Natural killer cell (primary cell): Measurements from ENCODE around the gene MPV17. TPM values are rescaled to one million over a fixed set of nuclear protein-coding genes. Genes with fewer than 3 reads are reported as not detected.

Experiments
- ATAC-seq, 3 donors: fragments of 150-1000 bp in 2 of 3; fragments of 200-7000 bp in 1 of 3; cut with Tn5 transposase; 1 replicate in 1 of 3; 2 replicates in 2 of 3; pipeline ENCODE4 v1.10.0; 2021; ENCODE audit warnings: mild to moderate bottlenecking in 2 of 3, moderate library complexity in 2 of 3
- DNase-seq, 2 donors: peaks; one replicate each; pipeline versions ENCODE4 v3.0.0 to v3.0.0-alpha.2; 2013 to 2021; ENCODE audit warnings: mixed read lengths in 1 of 2
- H3K27ac ChIP-seq: one replicate; pipeline ENCODE4 v1.5.1; 2013; ENCODE audit warnings: mild to moderate bottlenecking, low read length
- H3K27me3 ChIP-seq: one replicate; pipeline ENCODE4 v1.6.1; 2013; ENCODE audit warnings: low read length; ENCODE audit not compliant: control insufficient read depth, insufficient read depth
- H3K36me3 ChIP-seq: one replicate; pipeline ENCODE4 v1.6.1; 2013; ENCODE audit warnings: low read length; ENCODE audit not compliant: control insufficient read depth, insufficient read depth
- H3K4me1 ChIP-seq: one replicate; pipeline ENCODE4 v1.6.1; 2013; ENCODE audit warnings: low read length; ENCODE audit not compliant: control insufficient read depth, insufficient read depth
- H3K4me3 ChIP-seq: one replicate; pipeline ENCODE4 v1.5.1; 2013; ENCODE audit warnings: low read length
- H3K9me3 ChIP-seq: one replicate; pipeline ENCODE4 v1.6.1; 2013; ENCODE audit warnings: low read length; ENCODE audit not compliant: control insufficient read depth, insufficient read depth
- H3K27ac Mint-ChIP-seq, 2 donors: one replicate each; pipeline ENCODE4 v1.8.0; 2022; ENCODE audit warnings: mild to moderate bottlenecking in 2 of 2, mixed read lengths in 2 of 2, moderate library complexity in 1 of 2
- H3K27me3 Mint-ChIP-seq, 2 donors: one replicate each; pipeline ENCODE4 v1.8.0; 2022; ENCODE audit warnings: low read depth in 2 of 2, mixed read lengths in 2 of 2
- H3K36me3 Mint-ChIP-seq: one replicate; pipeline ENCODE4 v1.8.0; 2022; ENCODE audit warnings: mixed read lengths
- H3K4me1 Mint-ChIP-seq, 2 donors: one replicate each; pipeline ENCODE4 v1.8.0; 2022; ENCODE audit warnings: mixed read lengths in 2 of 2
- H3K4me3 Mint-ChIP-seq: one replicate; pipeline ENCODE4 v1.8.0; 2022; ENCODE audit warnings: mild to moderate bottlenecking, moderate library complexity, mixed read lengths
- H3K9me3 Mint-ChIP-seq, 2 donors: one replicate each; pipeline ENCODE4 v1.8.0; 2022; ENCODE audit warnings: mixed read lengths in 2 of 2
- CTCF ChIP-seq: fragments of 200-600 bp; IDR thresholded peaks from one replicate; pipeline ENCODE4 v1.8.0; 2022; ENCODE audit warnings: antibody characterized with exemption
- WGBS: methylation state at CpG from one replicate; pipeline ENCODE4 v1.1.7; 2013; ENCODE audit warnings: missing lambda C conversion rate; ENCODE audit not compliant: insufficient coverage; 5-methylcytosine and 5-hydroxymethylcytosine counted together
- intact Hi-C: fragments of 100-400 bp; cut with micrococcal nuclease; formaldehyde crosslinking; loops from one replicate; pipeline ENCODE4 v1.14.2; 2022
- total RNA-seq, 4 donors: library from RNA; stranded (reverse); fragments of 120-200 nt in 1 of 4; gene quantifications; one replicate each; pipeline versions ENCODE4 v1.2.3 to v1.2.4, GENCODE V29; 2013 to 2022

The MPV17 gene
- total RNA-seq, 3 donors from 2014 or later (not counting 1 experiment from before 2014, with no cell fraction given), result 63.9 to 75.2 (median 64.8) TPM

GRCh38 chr2:27356382-27357181 is 33.7 kb upstream of the MPV17 start, which contains the start of gene GTF3C2:
GTF3C2 (minus strand) TSS chr2:27356764; CDS start chr2:27343554, 13,210 bp downstream.
- H3K36me3 ChIP-seq, result no peaks in the 10 kb centered on the region
- ATAC-seq (peak; percentile 82 to 92 (median 83)), DNase-seq (peak; percentile 89 to 97)
- peaks cover 25% of the 10 kb centered on the region for H3K4me1 ChIP-seq
- peak within 1 kb of the TSS; percentile 72 for H3K4me3 ChIP-seq
- peak within 1 kb of the TSS; percentile 99 for H3K4me3 Mint-ChIP-seq
- peak within 1 kb of the TSS; percentile 96 for H3K27ac ChIP-seq
- H3K27me3 ChIP-seq, result no peaks in the 10 kb centered on the region
- H3K36me3 Mint-ChIP-seq, result no peaks in the 10 kb centered on the region
- no peaks in the 10 kb centered on the region for H3K27me3 Mint-ChIP-seq
- H3K27ac Mint-ChIP-seq, result peak within 1 kb of the TSS; percentile 98 to 100
- WGBS, result under 1% methylated on average over 67 of the region's 67 CpGs
- H3K9me3 Mint-ChIP-seq, result no peaks in the 10 kb centered on the region
- intact Hi-C loops, result loop anchor here (1.0 to 5.0 kb wide), 5 partner anchors 14 to 144 kb away; partner anchors contain the start of genes ATRAID, EIF2B4, IFT172 and MPV17
- no peaks in the 10 kb centered on the region for H3K9me3 ChIP-seq
- H3K4me1 Mint-ChIP-seq, result peaks cover 41 to 45% of the 10 kb centered on the region in 2 donors
- no peak for TF ChIP-seq CTCF

- ATAC-seq (peak; percentile 34 to 48 (median 38)), DNase-seq (no peak)
- Mint-ChIP-seq H3K9me3 (no peaks in the 10 kb centered on the region), H3K27me3 (no peaks in the 10 kb centered on the region), H3K27ac (peak overlapping the region; percentile 98 to 100), H3K36me3 (no peaks in the 10 kb centered on the region), H3K4me1 (peaks cover 44 to 48% of the 10 kb centered on the region in 2 donors), H3K4me3 (peak overlapping the region; percentile 99)
- Histone ChIP-seq H3K27me3 (no peaks in the 10 kb centered on the region), H3K27ac (peak overlapping the region; percentile 96), H3K4me3 (peak overlapping the region; percentile 72), H3K9me3 (no peaks in the 10 kb centered on the region), H3K4me1 (peaks cover 25% of the 10 kb centered on the region), H3K36me3 (no peaks in the 10 kb centered on the region)
- TF ChIP-seq CTCF, result no peak
- WGBS, result 0% methylated on average over 12 of the region's 12 CpGs
- intact Hi-C loops, result loop anchor here (1.0 to 5.0 kb wide), 5 partner anchors 14 to 144 kb away; partner anchors contain the start of genes ATRAID, EIF2B4, IFT172 and MPV17
Measured at GRCh38 chr2:27356056-27356381, 33.1 kb upstream of the MPV17 start.

GRCh38 chr2:27354597-27354927 is 31.7 kb upstream of the MPV17 start:
- 97% methylated on average over 7 of the region's 7 CpGs for WGBS
- DNase-seq (no peak), ATAC-seq (no peak)
- Mint-ChIP-seq H3K36me3 (no peaks in the 10 kb centered on the region), H3K27ac (no peak overlapping the region), H3K4me3 (peak overlapping the region; percentile 49), H3K4me1 (peaks cover 44 to 48% of the 10 kb centered on the region in 2 donors), H3K9me3 (no peaks in the 10 kb centered on the region), H3K27me3 (no peaks in the 10 kb centered on the region)
- H3K36me3 ChIP-seq, result peaks cover 2% of the 10 kb centered on the region
- peaks cover 25% of the 10 kb centered on the region for H3K4me1 ChIP-seq
- no peak overlapping the region for H3K27ac ChIP-seq
- H3K27me3 ChIP-seq, result no peaks in the 10 kb centered on the region
- TF ChIP-seq CTCF, result no peak
- no peaks in the 10 kb centered on the region for H3K9me3 ChIP-seq
- intact Hi-C loops, result no loop called here
- H3K4me3 ChIP-seq, result no peak overlapping the region
